HCT116 (cell line): ENCODE data around the gene BCHE. TPM values are rescaled to one million over a fixed set of nuclear protein-coding genes. Genes with fewer than 3 reads are reported as not detected.

Source experiments
- ATAC-seq: fragments of 200-7000 bp; cut with Tn5 transposase; 2 replicates; pipeline ENCODE4 v1.9.1; 2020; ENCODE audit warnings: mild to moderate bottlenecking, moderate library complexity
- BruUV-seq: library from RNA; stranded (reverse); fragments of 400-500 nt; replicated peaks from 2 replicates; lab custom pipeline; 2021; lab: Mats Ljungman, UMichigan
- CTCF ChIA-PET: fragments of 300-600 bp; sonication (Branson Sonifier 250); formaldehyde crosslinking; loops from one replicate; lab custom pipeline; 2021; ENCODE audit warnings: antibody characterized with exemption; lab: Charles Lee
- POLR2A ChIA-PET: fragments of 300-600, 350-600 bp; sonication (Branson Sonifier 250); formaldehyde crosslinking; loops from one replicate; lab custom pipeline; 2021; ENCODE audit warnings: antibody characterized with exemption; lab: Charles Lee
- RAD21 ChIA-PET, 2 experiments: fragments of 300-600 bp; sonication (Branson Sonifier 250); formaldehyde crosslinking; loops; one replicate each; lab custom pipeline; 2023; ENCODE audit warnings: low total read pairs in 2 of 2; ENCODE audit not compliant: uncharacterized antibody in 2 of 2, unreplicated experiment in 2 of 2, low non-redundant PET in 1 of 2; lab: Charles Lee
- DNase-seq: peaks from one replicate; pipeline ENCODE4 v3.0.0-alpha.2; 2010; ENCODE audit warnings: low read depth, low spot score
- H2AFZ ChIP-seq: fragments of 200-600 bp; shearing (Covaris generic), sonication (generic); 2 replicates; pipeline ENCODE4 v1.6.1; 2017; ENCODE audit warnings: low read depth, mixed run types, mixed read lengths, antibody characterized with exemption, low read length; ENCODE audit not compliant: poor library complexity, severe bottlenecking
- H3K27ac ChIP-seq: 2 replicates; pipeline ENCODE4 v1.5.1; 2012; ENCODE audit warnings: low read depth, low read length
- H3K27me3 ChIP-seq: fragments of 200-600 bp; sonication (generic); 2 replicates; pipeline ENCODE4 v1.6.1; 2016; ENCODE audit warnings: mixed run types, low read length, mixed read lengths; ENCODE audit not compliant: insufficient read depth
- H3K36me3 ChIP-seq, 2 experiments: fragments of 200-500 bp in 1 of 2; fragments of 200-600 bp in 1 of 2; sonication (Bioruptor generic) in 1 of 2; sonication (generic) in 1 of 2; 2 replicates each; pipeline versions ENCODE4 v1.5.1 to v1.6.1; 2014 to 2016; ENCODE audit warnings: low read length in 2 of 2, inconsistent platforms in 1 of 2, mixed read lengths in 1 of 2, mixed run types in 1 of 2; ENCODE audit not compliant: insufficient read depth in 2 of 2, control insufficient read depth in 1 of 2
- H3K4me1 ChIP-seq, 2 experiments: fragments of 200-600 bp in 1 of 2; sonication (generic) in 1 of 2; 2 replicates each; pipeline versions ENCODE4 v1.5.1 to v1.6.1; 2012 to 2017; ENCODE audit warnings: low read length in 2 of 2, inconsistent platforms in 1 of 2, mild to moderate bottlenecking in 1 of 2, mixed read lengths in 1 of 2, mixed run types in 1 of 2, moderate library complexity in 1 of 2; ENCODE audit not compliant: insufficient read depth in 2 of 2, control insufficient read depth in 1 of 2
- H3K4me2 ChIP-seq: fragments of 200-600 bp; sonication (generic); 2 replicates; pipeline ENCODE4 v1.6.1; 2017; ENCODE audit warnings: mixed run types, low read length, mixed read lengths
- H3K4me3 ChIP-seq, 2 experiments: fragments of 200-600 bp in 1 of 2; sonication (generic) in 1 of 2; replicated peaks in 1 of 2; 2 replicates each; pipeline ENCODE4 v1.5.1; 2011 to 2016; ENCODE audit warnings: low read length in 2 of 2, control low read depth in 1 of 2, low read depth in 1 of 2, mild to moderate bottlenecking in 1 of 2, mixed read lengths in 1 of 2, mixed run types in 1 of 2
- H3K79me2 ChIP-seq: fragments of 200-600 bp; sonication (generic); 2 replicates; pipeline ENCODE4 v1.6.1; 2017; ENCODE audit warnings: mild to moderate bottlenecking, mixed run types, low read length, moderate library complexity, mixed read lengths; ENCODE audit not compliant: insufficient read depth
- H3K9ac ChIP-seq: fragments of 200-600 bp; sonication (generic); 2 replicates; pipeline ENCODE4 v1.6.1; 2016; ENCODE audit warnings: low read length, mixed read lengths
- H3K9me2 ChIP-seq: fragments of 200-600 bp; sonication (generic), shearing (Covaris generic); 2 replicates; pipeline ENCODE4 v1.6.1; 2017; ENCODE audit warnings: mixed run types, mild to moderate bottlenecking, moderate library complexity; ENCODE audit not compliant: insufficient read depth
- H3K9me3 ChIP-seq, 2 experiments: fragments of 200-500 bp in 1 of 2; fragments of 200-600 bp in 1 of 2; sonication (Bioruptor generic) in 1 of 2; sonication (generic) in 1 of 2; 2 replicates each; pipeline ENCODE4 v1.6.1; 2014 to 2017; ENCODE audit warnings: low read length in 2 of 2, mixed read lengths in 2 of 2, inconsistent platforms in 1 of 2, low read depth in 1 of 2, mild to moderate bottlenecking in 1 of 2, mixed run types in 1 of 2, moderate library complexity in 1 of 2; ENCODE audit not compliant: control insufficient read depth in 1 of 2, insufficient read depth in 1 of 2
- H4K20me1 ChIP-seq: fragments of 200-600 bp; sonication (generic), shearing (Covaris generic); 2 replicates; pipeline ENCODE4 v1.6.1; 2017; ENCODE audit warnings: mixed run types, mild to moderate bottlenecking, moderate library complexity; ENCODE audit not compliant: insufficient read depth
- ATF3 ChIP-seq: IDR thresholded peaks from 2 replicates; pipeline ENCODE4 v1.6.1; 2012
- CEBPB ChIP-seq: IDR thresholded peaks from 2 replicates; pipeline ENCODE4 v1.6.1; 2012; ENCODE audit warnings: low read depth
- EGR1 ChIP-seq: IDR thresholded peaks from 2 replicates; pipeline ENCODE4 v1.6.1; 2012; ENCODE audit warnings: low read depth
- ELF1 ChIP-seq: IDR thresholded peaks from 2 replicates; pipeline ENCODE4 v1.6.1; 2012; ENCODE audit warnings: low read depth, borderline replicate concordance
- EZH2 ChIP-seq: fragments of 200-600 bp; sonication (generic); IDR thresholded peaks from 2 replicates; pipeline ENCODE4 v1.6.1; 2017; ENCODE audit warnings: antibody characterized with exemption, mixed run types
- EZH2phosphoT487 ChIP-seq: fragments of 200-600 bp; IDR thresholded peaks from 2 replicates; pipeline ENCODE4 v1.6.1; 2018; ENCODE audit warnings: antibody characterized with exemption, borderline replicate concordance
- FOSL1 ChIP-seq: IDR thresholded peaks from 2 replicates; pipeline ENCODE4 v1.6.1; 2012; ENCODE audit warnings: low read depth
- JUND ChIP-seq: IDR thresholded peaks from 2 replicates; pipeline ENCODE4 v1.6.1; 2012
- MAX ChIP-seq: IDR thresholded peaks from 2 replicates; pipeline ENCODE4 v1.6.1; 2012
- POLR2A ChIP-seq: IDR thresholded peaks from 2 replicates; pipeline ENCODE4 v1.7.0; 2011; ENCODE audit warnings: borderline replicate concordance; ENCODE audit not compliant: insufficient read depth, insufficient read length; ENCODE audit errors: extremely low read depth
- POLR2AphosphoS5 ChIP-seq: IDR thresholded peaks from 2 replicates; pipeline ENCODE4 v1.6.1; 2011; ENCODE audit warnings: mild to moderate bottlenecking, low read depth, low read length, moderate library complexity
- RAD21 ChIP-seq: IDR thresholded peaks from 2 replicates; pipeline ENCODE4 v1.6.1; 2012; ENCODE audit warnings: low read depth, mild to moderate bottlenecking
- SIN3A ChIP-seq: IDR thresholded peaks from 2 replicates; pipeline ENCODE4 v1.6.1; 2012; ENCODE audit warnings: low read depth
- SP1 ChIP-seq: IDR thresholded peaks from 2 replicates; pipeline ENCODE4 v1.6.1; 2012; ENCODE audit warnings: low read depth
- TCF7L2 ChIP-seq: IDR thresholded peaks from 2 replicates; pipeline ENCODE4 v1.7.0; 2011; ENCODE audit warnings: borderline replicate concordance, inconsistent platforms; ENCODE audit not compliant: insufficient read depth, insufficient read length; ENCODE audit errors: extremely low read depth
- YY1 ChIP-seq: IDR thresholded peaks from 2 replicates; pipeline ENCODE4 v1.6.1; 2011; ENCODE audit warnings: low read length, low read depth, moderate library complexity, mild to moderate bottlenecking; ENCODE audit not compliant: insufficient replicate concordance; ENCODE audit errors: extremely low read depth
- ZBTB33 ChIP-seq: IDR thresholded peaks from 2 replicates; pipeline ENCODE4 v1.6.1; 2011; ENCODE audit warnings: mild to moderate bottlenecking, low read length, moderate library complexity; ENCODE audit not compliant: insufficient replicate concordance; ENCODE audit errors: extremely low read depth
- ZNF274 ChIP-seq: fragments of 200-500 bp; sonication (Bioruptor generic); IDR thresholded peaks from 2 replicates; pipeline ENCODE4 v1.6.1; 2014; ENCODE audit warnings: mild to moderate bottlenecking, low read depth, low read length, inconsistent platforms
- intact Hi-C: fragments of 100-400 bp; cut with micrococcal nuclease; formaldehyde crosslinking; loops from 2 replicates; pipeline ENCODE4 v1.10.0; 2022
- total RNA-seq: library from RNA; stranded (reverse); gene quantifications from one replicate; pipeline ENCODE4 v1.2.1, GENCODE V29; 2021; ENCODE audit not compliant: unreplicated experiment
- TF ChIP-seq, protein P1 (sequence below), 3 experiments: fragments of 200-600 bp in 1 of 3; sonication (generic) in 1 of 3; IDR thresholded peaks in 2 of 3; conservative IDR thresholded peaks in 1 of 3; 2 replicates each; pipeline ENCODE4 v1.5.1; 2012 to 2017; ENCODE audit warnings: low read depth in 2 of 3, low read length in 2 of 3, antibody characterized with exemption in 1 of 3, borderline replicate concordance in 1 of 3, control low read depth in 1 of 3, mild to moderate bottlenecking in 1 of 3, mixed read lengths in 1 of 3, mixed run types in 1 of 3, moderate library complexity in 1 of 3; ENCODE audit not compliant: insufficient read depth in 1 of 3
- TF ChIP-seq, protein P2 (sequence below): IDR thresholded peaks from 2 replicates; pipeline ENCODE4 v1.6.1; 2012; ENCODE audit warnings: low read depth

Gene BCHE
- total RNA-seq, 1 experiment from 2014 or later: not detected

GRCh38 chr3:165839296-165840076, 2.3 kb upstream of the BCHE start:
- H3K27ac ChIP-seq: no peak overlapping the region
- ChIA-PET RAD21 (no interaction called here), CTCF (no interaction called here), POLR2A (no interaction called here)
- intact Hi-C loops: no loop called here
- H2AFZ ChIP-seq: no peak overlapping the region
- H3K4me2 ChIP-seq: no peak overlapping the region
- no peaks in the 10 kb centered on the region for H3K4me1 ChIP-seq
- ATAC-seq (no peak), DNase-seq (no peak)
- no peaks in the 10 kb centered on the region for H3K9me3 ChIP-seq
- no TSS peak for BruUV-seq
- TF ChIP-seq ZBTB33 (no peak), ATF3 (no peak), TCF7L2 (no peak), CEBPB (no peak), POLR2A (no peak), SP1 (no peak), YY1 (no peak), EZH2 (no peak), JUND (no peak), SIN3A (no peak), MAX (no peak), RAD21 (no peak), EGR1 (no peak), FOSL1 (no peak), EZH2phosphoT487 (no peak), ZNF274 (no peak), POLR2AphosphoS5 (no peak), ELF1 (no peak)
- TF ChIP-seq, protein P1, sequence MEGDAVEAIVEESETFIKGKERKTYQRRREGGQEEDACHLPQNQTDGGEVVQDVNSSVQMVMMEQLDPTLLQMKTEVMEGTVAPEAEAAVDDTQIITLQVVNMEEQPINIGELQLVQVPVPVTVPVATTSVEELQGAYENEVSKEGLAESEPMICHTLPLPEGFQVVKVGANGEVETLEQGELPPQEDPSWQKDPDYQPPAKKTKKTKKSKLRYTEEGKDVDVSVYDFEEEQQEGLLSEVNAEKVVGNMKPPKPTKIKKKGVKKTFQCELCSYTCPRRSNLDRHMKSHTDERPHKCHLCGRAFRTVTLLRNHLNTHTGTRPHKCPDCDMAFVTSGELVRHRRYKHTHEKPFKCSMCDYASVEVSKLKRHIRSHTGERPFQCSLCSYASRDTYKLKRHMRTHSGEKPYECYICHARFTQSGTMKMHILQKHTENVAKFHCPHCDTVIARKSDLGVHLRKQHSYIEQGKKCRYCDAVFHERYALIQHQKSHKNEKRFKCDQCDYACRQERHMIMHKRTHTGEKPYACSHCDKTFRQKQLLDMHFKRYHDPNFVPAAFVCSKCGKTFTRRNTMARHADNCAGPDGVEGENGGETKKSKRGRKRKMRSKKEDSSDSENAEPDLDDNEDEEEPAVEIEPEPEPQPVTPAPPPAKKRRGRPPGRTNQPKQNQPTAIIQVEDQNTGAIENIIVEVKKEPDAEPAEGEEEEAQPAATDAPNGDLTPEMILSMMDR (IDR thresholded peaks at IDR 0.05 in 2 of 3, conservative IDR thresholded peaks at IDR 0.05 in 1 of 3; ENCODE audit: borderline replicate concordance in 1 of 3, insufficient read depth in 1 of 3, low read depth in 2 of 3, low read length in 2 of 3): no peak
- TF ChIP-seq, protein P2, sequence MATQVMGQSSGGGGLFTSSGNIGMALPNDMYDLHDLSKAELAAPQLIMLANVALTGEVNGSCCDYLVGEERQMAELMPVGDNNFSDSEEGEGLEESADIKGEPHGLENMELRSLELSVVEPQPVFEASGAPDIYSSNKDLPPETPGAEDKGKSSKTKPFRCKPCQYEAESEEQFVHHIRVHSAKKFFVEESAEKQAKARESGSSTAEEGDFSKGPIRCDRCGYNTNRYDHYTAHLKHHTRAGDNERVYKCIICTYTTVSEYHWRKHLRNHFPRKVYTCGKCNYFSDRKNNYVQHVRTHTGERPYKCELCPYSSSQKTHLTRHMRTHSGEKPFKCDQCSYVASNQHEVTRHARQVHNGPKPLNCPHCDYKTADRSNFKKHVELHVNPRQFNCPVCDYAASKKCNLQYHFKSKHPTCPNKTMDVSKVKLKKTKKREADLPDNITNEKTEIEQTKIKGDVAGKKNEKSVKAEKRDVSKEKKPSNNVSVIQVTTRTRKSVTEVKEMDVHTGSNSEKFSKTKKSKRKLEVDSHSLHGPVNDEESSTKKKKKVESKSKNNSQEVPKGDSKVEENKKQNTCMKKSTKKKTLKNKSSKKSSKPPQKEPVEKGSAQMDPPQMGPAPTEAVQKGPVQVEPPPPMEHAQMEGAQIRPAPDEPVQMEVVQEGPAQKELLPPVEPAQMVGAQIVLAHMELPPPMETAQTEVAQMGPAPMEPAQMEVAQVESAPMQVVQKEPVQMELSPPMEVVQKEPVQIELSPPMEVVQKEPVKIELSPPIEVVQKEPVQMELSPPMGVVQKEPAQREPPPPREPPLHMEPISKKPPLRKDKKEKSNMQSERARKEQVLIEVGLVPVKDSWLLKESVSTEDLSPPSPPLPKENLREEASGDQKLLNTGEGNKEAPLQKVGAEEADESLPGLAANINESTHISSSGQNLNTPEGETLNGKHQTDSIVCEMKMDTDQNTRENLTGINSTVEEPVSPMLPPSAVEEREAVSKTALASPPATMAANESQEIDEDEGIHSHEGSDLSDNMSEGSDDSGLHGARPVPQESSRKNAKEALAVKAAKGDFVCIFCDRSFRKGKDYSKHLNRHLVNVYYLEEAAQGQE: no peak
- no peak overlapping the region for H3K4me3 ChIP-seq
- H3K36me3 ChIP-seq: no peaks in the 10 kb centered on the region
- H4K20me1 ChIP-seq: no peaks in the 10 kb centered on the region
- no peaks in the 10 kb centered on the region for H3K27me3 ChIP-seq
- no peaks in the 10 kb centered on the region for H3K9me2 ChIP-seq
- H3K79me2 ChIP-seq: no peaks in the 10 kb centered on the region
- no peak overlapping the region for H3K9ac ChIP-seq
